HepG2 (cell line): ENCODE measurements around the gene UGP2.
"Not testable (repeated sequence)": the region's sequence is repeated elsewhere in the genome, so short reads cannot be mapped to it uniquely, and the experiment has no call there.

Source experiments
- EP300 ChIP-seq, 3 experiments: sonication (generic) in 1 of 3; formaldehyde crosslinking in 1 of 3; IDR thresholded peaks; 2 replicates each; pipeline versions ENCODE4 v1.5.1 to v1.6.1; 2011 to 2020; ENCODE audit warnings: low read depth in 2 of 3, low read length in 2 of 3, borderline replicate concordance in 1 of 3, improper control_type of control experiment in 1 of 3, mild to moderate bottlenecking in 1 of 3, missing genetic modification reagents in 1 of 3, moderate library complexity in 1 of 3
- HNRNPUL1 ChIP-seq: fragments of 200-400 bp; formaldehyde crosslinking; IDR thresholded peaks from 2 replicates; pipeline ENCODE4 v1.6.1; 2017; ENCODE audit warnings: low read depth, mild to moderate bottlenecking, low read length, moderate library complexity
- KLF6 ChIP-seq: IDR thresholded peaks from 2 replicates; pipeline ENCODE4 v1.8.0; 2016; ENCODE audit warnings: missing biosample characterization, missing genetic modification reagents
- POLR2AphosphoS5 ChIP-seq: IDR thresholded peaks from 2 replicates; pipeline ENCODE4 v1.6.1; 2012; ENCODE audit warnings: low read depth, low read length
- TOE1 ChIP-seq: sonication (generic); formaldehyde crosslinking; IDR thresholded peaks from 2 replicates; pipeline ENCODE4 v1.4.0; 2020; ENCODE audit warnings: mild to moderate bottlenecking, missing genetic modification reagents
- ZNF557 ChIP-seq: sonication (generic); formaldehyde crosslinking; IDR thresholded peaks from 2 replicates; pipeline ENCODE4 v1.4.0; 2020; ENCODE audit warnings: missing genetic modification reagents
- ZNF776 ChIP-seq: sonication (generic); formaldehyde crosslinking; IDR thresholded peaks from 2 replicates; pipeline ENCODE4 v1.4.0; 2020; ENCODE audit warnings: mild to moderate bottlenecking, missing genetic modification reagents
- TF ChIP-seq, protein P1 (sequence below): sonication (generic); formaldehyde crosslinking; IDR thresholded peaks from 2 replicates; pipeline ENCODE4 v1.9.0; 2021; ENCODE audit warnings: missing genetic modification reagents, borderline replicate concordance
- TF ChIP-seq, protein P2 (sequence below): sonication (generic); formaldehyde crosslinking; IDR thresholded peaks from 2 replicates; pipeline ENCODE4 v1.4.0; 2020; ENCODE audit warnings: missing genetic modification reagents
- TF ChIP-seq, protein P3 (sequence below): sonication (generic); formaldehyde crosslinking; conservative IDR thresholded peaks from 2 replicates; pipeline ENCODE4 v1.8.1; 2023; ENCODE audit warnings: missing genetic modification reagents
- TF ChIP-seq, protein P4 (sequence below): sonication (generic); formaldehyde crosslinking; IDR thresholded peaks from 2 replicates; pipeline ENCODE4 v1.8.0; 2022; ENCODE audit warnings: low read depth, missing genetic modification reagents
- TF ChIP-seq, protein P5 (sequence below): sonication (generic); formaldehyde crosslinking; conservative IDR thresholded peaks from 2 replicates; pipeline ENCODE4 v1.4.0; 2020; ENCODE audit warnings: mild to moderate bottlenecking, missing genetic modification reagents, moderate library complexity
- TF ChIP-seq, protein P6 (sequence below): sonication (generic); formaldehyde crosslinking; IDR thresholded peaks from 2 replicates; pipeline ENCODE4 v1.5.0; 2020; ENCODE audit warnings: mild to moderate bottlenecking, missing genetic modification reagents, moderate library complexity

DNA sequence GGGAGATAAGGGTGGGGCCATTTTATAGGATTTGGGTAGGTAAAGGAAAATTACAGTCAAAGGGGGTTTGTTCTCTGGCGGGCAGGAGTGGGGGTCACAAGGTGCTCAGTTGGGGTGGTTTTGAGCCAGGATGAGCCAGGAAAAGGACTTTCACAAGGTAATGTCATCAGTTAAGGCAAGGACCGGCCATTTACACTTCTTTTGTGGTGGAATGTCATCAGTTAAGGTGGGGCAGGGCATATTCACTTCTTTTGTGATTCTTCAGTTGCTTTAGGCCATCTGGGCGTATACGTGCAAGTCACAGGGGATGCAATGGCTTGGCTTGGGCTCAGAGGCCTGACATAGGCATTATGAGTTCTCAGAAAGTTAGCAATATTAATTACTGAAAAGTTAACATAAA, 5.9 kb downstream of the UGP2 start:
- TF ChIP-seq EP300 (IDR thresholded peaks at IDR 0.05; ENCODE audit: low read depth in 2 of 2, low read length in 2 of 2); EP300 (CRISPR knock-in tag; IDR thresholded peaks at IDR 0.05; ENCODE audit: borderline replicate concordance); KLF6 (CRISPR knock-in tag); ZNF776 (CRISPR knock-in tag); TOE1; POLR2AphosphoS5; HNRNPUL1; ZNF557 (CRISPR knock-in tag): not testable (repeated sequence)
- TF ChIP-seq, protein P1, sequence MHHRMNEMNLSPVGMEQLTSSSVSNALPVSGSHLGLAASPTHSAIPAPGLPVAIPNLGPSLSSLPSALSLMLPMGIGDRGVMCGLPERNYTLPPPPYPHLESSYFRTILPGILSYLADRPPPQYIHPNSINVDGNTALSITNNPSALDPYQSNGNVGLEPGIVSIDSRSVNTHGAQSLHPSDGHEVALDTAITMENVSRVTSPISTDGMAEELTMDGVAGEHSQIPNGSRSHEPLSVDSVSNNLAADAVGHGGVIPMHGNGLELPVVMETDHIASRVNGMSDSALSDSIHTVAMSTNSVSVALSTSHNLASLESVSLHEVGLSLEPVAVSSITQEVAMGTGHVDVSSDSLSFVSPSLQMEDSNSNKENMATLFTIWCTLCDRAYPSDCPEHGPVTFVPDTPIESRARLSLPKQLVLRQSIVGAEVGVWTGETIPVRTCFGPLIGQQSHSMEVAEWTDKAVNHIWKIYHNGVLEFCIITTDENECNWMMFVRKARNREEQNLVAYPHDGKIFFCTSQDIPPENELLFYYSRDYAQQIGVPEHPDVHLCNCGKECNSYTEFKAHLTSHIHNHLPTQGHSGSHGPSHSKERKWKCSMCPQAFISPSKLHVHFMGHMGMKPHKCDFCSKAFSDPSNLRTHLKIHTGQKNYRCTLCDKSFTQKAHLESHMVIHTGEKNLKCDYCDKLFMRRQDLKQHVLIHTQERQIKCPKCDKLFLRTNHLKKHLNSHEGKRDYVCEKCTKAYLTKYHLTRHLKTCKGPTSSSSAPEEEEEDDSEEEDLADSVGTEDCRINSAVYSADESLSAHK, result not testable (repeated sequence)
- TF ChIP-seq, protein P2, sequence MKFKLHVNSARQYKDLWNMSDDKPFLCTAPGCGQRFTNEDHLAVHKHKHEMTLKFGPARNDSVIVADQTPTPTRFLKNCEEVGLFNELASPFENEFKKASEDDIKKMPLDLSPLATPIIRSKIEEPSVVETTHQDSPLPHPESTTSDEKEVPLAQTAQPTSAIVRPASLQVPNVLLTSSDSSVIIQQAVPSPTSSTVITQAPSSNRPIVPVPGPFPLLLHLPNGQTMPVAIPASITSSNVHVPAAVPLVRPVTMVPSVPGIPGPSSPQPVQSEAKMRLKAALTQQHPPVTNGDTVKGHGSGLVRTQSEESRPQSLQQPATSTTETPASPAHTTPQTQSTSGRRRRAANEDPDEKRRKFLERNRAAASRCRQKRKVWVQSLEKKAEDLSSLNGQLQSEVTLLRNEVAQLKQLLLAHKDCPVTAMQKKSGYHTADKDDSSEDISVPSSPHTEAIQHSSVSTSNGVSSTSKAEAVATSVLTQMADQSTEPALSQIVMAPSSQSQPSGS, result not testable (repeated sequence)
- TF ChIP-seq, protein P3, sequence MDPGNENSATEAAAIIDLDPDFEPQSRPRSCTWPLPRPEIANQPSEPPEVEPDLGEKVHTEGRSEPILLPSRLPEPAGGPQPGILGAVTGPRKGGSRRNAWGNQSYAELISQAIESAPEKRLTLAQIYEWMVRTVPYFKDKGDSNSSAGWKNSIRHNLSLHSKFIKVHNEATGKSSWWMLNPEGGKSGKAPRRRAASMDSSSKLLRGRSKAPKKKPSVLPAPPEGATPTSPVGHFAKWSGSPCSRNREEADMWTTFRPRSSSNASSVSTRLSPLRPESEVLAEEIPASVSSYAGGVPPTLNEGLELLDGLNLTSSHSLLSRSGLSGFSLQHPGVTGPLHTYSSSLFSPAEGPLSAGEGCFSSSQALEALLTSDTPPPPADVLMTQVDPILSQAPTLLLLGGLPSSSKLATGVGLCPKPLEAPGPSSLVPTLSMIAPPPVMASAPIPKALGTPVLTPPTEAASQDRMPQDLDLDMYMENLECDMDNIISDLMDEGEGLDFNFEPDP (CRISPR knock-in tag), result not testable (repeated sequence)
- TF ChIP-seq, protein P4, sequence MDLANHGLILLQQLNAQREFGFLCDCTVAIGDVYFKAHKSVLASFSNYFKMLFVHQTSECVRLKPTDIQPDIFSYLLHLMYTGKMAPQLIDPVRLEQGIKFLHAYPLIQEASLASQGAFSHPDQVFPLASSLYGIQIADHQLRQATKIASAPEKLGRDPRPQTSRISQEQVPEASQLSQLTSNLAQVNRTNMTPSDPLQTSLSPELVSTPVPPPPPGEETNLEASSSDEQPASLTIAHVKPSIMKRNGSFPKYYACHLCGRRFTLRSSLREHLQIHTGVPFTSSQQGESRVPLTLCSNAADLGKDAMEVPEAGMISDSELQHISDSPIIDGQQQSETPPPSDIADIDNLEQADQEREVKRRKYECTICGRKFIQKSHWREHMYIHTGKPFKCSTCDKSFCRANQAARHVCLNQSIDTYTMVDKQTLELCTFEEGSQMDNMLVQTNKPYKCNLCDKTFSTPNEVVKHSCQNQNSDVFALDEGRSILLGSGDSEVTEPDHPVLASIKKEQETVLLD, result not testable (repeated sequence)
- TF ChIP-seq, protein P5, sequence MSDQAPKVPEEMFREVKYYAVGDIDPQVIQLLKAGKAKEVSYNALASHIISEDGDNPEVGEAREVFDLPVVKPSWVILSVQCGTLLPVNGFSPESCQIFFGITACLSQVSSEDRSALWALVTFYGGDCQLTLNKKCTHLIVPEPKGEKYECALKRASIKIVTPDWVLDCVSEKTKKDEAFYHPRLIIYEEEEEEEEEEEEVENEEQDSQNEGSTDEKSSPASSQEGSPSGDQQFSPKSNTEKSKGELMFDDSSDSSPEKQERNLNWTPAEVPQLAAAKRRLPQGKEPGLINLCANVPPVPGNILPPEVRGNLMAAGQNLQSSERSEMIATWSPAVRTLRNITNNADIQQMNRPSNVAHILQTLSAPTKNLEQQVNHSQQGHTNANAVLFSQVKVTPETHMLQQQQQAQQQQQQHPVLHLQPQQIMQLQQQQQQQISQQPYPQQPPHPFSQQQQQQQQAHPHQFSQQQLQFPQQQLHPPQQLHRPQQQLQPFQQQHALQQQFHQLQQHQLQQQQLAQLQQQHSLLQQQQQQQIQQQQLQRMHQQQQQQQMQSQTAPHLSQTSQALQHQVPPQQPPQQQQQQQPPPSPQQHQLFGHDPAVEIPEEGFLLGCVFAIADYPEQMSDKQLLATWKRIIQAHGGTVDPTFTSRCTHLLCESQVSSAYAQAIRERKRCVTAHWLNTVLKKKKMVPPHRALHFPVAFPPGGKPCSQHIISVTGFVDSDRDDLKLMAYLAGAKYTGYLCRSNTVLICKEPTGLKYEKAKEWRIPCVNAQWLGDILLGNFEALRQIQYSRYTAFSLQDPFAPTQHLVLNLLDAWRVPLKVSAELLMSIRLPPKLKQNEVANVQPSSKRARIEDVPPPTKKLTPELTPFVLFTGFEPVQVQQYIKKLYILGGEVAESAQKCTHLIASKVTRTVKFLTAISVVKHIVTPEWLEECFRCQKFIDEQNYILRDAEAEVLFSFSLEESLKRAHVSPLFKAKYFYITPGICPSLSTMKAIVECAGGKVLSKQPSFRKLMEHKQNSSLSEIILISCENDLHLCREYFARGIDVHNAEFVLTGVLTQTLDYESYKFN (CRISPR knock-in tag), result not testable (repeated sequence)
- TF ChIP-seq, protein P6, sequence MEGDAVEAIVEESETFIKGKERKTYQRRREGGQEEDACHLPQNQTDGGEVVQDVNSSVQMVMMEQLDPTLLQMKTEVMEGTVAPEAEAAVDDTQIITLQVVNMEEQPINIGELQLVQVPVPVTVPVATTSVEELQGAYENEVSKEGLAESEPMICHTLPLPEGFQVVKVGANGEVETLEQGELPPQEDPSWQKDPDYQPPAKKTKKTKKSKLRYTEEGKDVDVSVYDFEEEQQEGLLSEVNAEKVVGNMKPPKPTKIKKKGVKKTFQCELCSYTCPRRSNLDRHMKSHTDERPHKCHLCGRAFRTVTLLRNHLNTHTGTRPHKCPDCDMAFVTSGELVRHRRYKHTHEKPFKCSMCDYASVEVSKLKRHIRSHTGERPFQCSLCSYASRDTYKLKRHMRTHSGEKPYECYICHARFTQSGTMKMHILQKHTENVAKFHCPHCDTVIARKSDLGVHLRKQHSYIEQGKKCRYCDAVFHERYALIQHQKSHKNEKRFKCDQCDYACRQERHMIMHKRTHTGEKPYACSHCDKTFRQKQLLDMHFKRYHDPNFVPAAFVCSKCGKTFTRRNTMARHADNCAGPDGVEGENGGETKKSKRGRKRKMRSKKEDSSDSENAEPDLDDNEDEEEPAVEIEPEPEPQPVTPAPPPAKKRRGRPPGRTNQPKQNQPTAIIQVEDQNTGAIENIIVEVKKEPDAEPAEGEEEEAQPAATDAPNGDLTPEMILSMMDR (CRISPR knock-in tag), result not testable (repeated sequence)
